HG02981 (cell line): Measurements from ENCODE around the gene LRP1B.

Source experiments
- ATAC-seq: cut with Tn5 transposase; IDR thresholded peaks from one replicate; pipeline ENCODE4 v1.9.1; 2021; ENCODE audit warnings: mild to moderate bottlenecking, moderate library complexity; ENCODE audit not compliant: unreplicated experiment

The LRP1B gene

DNA sequence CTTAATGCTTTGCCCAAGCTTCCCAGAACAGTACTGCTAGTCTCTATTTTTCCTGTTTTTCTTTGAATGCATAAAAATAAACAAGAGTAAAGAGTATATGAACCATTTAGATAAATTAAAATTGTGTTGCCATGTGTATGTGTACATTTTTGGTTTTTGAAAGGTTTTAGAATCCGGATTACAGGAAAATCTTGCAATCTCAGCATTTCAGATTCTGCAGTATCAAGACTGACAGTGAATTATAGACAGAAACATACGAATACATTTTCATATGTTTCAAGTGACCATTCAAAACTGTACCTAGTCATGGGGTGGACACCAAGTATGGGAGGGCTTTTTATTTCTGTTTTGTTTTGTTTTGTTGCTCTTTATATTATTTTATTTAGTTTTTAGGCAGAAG, 604.1 kb downstream of the LRP1B start:
- ATAC-seq, result no peak

DNA sequence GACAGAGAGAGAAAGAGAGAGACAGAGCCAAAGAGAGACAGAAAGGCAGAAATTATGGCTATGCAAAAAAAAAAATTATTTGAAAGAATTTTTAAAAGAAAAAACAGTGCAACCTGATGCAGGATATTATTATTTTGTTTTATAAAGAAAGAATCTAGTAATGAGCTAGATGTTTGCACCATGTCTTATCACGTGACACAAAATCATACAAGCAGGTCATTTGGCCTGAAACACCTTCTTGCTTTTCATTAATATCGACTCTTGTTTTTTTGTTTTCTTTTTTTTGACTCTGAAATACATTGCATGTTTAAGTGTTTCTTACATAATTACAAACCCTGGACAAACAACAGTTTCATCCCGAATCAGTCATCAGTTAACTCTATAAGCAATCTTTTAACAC, 606.0 kb downstream of the LRP1B start:
- ATAC-seq, result no peak

DNA sequence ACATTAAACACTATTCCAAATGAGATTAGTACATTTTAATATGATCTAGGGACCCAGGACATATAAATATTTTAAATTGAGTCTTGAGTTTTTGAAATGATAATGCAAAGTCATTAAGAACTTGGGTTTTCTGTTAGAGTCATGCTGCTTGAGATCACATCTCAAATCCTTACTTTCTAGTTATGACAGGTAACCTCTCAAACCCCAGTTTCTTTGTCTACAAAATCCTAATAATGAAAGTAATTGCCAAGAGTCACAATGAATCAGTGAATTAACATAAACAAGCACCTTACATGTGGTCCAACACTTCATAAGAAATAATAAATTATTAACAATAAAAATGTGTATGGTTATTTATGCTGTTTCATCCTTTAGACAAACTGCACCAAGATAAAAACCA, 607.6 kb downstream of the LRP1B start:
- peak; percentile 77 for ATAC-seq

DNA sequence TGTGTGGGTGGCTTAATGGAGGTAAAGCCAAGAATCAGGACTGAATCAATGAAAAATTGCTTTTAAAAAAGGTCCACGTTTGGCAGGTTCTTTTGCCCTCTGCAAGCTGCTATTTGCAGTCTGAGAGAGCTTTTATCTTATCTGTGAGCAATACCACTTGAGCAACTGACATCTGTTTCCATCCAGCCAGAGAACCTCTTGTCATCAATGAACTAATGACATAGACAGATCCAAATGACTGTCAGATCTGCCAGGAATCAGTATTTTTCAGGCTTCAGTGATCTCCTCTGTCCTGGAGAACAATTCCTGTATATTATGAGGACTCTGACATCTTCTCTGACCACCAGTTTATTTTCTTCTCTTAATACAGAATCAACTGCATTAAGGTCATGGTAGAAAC, 608.1 kb downstream of the LRP1B start:
- no peak for ATAC-seq

DNA sequence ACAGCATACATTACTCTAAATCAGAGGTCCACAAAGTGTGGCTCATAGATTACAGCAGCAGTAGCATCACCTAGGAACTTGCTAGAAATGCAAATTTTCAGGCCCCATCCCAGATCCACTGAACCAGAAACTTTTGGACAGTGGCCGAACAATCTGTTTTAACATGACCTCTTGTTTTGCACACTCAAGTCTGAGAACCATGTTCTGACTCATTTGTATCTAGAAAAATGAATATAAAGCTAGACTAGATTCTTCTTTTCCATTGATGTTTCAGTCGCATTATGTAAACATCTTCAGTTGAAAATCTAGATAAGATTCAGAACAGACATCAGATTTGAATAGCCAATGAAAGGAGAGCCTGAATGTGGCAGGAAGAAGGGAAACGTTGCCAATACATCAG, 608.8 kb downstream of the LRP1B start:
- no peak for ATAC-seq

DNA sequence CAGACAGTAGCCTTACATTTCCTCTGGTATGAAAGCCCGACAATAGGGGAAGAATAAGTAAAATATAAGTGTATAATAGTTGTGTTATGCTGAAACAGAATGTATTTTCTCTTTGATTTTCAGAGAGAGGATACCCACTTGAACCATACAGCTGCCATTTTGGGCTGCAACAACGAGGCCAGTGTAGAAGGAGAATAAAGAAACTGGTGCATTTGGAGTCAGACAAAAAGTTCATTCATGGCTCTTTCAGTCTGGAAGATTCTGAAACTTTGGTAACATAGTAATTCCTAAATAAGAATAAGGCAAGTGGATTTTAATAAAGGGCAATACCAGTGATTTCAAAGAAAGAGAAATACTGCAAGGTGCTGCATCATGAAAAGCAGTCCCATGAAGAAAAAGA, 610.9 kb downstream of the LRP1B start:
- ATAC-seq, result no peak

DNA sequence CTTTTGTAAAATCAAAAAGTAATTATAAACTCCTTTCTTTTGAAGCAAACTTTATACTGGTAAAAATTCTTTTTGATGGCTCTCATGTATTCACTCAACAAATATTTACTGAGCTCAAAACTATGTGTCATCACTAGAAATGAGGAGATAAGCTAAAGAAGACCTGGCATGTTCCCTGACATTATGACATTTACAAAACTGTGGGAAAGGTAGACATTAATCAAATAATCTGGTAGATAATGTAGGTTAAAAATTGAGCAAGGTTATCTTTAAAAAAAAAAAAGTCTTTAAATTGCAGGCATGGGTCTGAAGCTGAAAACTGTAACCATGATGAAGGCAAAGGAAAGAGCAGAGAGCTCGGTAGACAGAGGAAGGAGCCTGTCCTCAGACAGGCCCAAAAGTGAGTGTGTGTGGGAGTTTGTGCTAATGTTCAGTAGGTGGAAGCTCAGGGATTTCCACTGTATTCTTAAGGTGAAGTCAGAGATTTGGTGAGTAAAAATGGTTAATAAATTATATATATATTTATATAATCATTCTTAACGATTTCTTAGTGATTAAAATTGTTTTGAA, 612.9 kb downstream of the LRP1B start:
- ATAC-seq, result no peak

DNA sequence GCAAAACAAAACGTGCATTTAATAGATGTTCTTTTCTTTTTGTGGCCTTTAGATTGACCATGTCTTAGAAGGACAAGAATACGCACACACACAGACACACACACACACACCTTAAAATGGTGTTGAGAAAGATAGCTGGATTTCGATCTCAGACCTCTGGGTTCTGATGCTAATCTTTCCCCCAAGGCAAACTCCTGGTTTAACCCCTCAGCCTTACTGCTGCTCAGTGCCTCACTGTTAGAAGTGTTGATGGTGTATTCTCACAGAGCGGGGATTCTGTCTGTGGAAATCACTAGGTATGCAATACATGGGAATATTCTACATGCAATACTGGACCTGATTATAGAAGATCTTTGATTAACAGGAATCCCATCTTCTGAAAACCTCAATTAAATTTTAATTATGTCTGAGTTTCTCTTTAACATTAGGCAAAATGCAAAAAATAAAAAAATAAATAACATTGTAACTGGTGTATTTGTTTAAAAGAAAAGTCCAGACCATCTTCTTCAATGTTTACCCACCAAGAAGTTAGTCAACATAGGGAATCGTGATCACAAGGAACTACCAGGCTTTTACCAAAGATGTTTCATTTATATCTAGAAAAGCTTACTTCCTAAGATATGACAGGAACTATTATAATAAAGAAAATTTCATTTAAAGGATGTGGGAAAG, 613.5 kb downstream of the LRP1B start:
- ATAC-seq, result no peak

DNA sequence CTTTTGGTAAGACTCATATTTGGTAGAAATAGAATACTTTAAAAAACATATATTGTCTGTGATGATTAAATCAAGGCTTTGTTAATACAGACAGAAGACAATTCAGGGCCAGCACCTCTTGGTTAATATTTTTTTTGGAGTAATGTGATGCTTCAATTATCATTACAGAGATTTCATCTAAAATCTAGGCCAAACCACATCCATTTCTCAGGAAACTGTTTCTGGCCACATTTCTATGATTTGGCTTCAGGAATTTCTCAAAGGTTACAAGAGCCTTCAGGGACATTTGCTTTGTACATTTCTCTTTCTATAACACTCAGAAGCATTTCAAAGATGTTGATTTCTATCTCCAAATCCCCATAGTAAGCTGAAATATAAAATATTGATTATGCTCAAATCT, 614.9 kb downstream of the LRP1B start:
- ATAC-seq, result no peak

DNA sequence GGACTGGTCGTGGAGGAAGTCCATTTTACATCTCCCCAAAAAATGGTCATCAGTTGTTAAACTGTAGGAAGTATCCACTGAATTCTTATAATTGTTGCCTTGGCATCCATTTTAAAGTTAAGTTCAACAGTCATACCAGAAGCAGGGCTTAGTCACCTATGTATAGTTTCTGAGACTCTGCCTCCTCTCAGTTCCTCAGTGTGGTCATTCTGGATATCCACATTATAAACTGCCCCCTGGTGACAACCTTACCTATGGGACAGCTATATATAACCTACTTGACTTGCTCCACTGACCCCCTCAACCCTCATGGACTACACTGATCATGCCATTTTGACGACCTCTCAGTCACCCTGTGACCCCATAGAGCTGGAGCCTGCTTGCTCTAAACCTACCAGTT, 617.0 kb downstream of the LRP1B start:
- ATAC-seq, result peak; percentile 100

DNA sequence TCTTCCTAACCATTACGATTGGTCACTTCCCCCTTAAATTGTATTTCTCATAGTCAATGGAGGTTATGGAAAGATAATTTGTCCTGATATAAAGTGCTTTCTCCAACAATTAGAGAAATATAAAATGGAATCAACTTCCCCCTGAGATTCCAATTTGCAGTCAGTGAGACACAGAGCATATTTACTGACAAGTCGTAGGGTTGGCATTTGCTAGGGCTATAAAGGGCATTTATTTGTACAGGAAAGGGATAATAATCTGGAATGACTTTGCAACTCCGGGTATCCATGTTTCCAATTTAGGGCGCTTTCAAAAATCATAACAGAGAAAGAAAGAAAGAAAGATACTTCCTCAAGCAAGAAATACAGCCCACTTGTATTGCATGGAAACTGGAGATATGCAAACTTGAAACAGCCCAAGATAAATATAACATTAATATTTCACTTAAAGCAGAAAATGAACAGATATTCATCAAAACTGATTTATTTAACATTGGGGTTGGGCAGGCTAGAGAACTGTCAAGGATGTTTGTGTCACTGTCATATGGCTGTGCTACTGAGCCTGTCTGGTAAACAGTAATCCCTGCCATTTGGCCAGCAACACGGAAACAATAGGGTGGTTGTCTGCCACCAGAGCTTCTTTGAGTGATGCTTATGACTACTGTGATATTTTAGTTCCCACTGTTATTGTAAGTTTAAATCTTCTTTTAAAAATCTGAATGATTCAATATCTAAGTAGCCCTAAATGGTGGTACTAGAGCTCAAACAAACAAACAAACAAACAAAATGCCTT, 621.8 kb downstream of the LRP1B start:
- no peak for ATAC-seq

DNA sequence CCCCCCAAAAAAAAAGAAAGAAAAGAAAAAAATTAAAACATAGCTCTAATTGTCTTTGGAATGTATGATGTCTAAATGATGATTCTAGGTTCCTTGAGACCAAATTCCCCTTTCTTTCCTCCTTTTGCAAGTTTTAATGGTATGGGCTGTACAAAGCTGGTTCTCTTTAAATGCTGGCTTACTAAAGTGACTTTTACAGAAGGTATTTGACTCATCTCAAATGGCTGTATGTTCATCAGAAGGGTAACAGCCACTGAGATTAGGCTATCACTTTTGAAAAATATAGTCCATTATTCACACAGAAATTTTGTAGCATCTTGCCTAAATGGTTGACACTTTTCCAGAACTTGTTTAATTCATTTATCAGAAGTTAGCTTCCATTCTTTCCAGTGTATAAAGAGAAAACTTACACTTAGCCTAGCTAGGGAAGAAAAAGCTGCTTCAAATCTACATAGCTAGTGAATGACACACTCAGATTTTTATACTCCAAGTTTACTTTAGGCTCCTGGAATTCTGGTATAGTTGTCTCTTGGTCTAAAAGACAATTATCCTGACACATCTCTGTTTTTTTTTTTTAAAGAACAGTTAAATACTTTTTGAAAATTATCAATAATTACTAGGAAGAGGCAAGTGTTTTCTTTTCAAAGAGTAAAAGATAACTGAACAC, 622.6 kb downstream of the LRP1B start:
- no peak for ATAC-seq

DNA sequence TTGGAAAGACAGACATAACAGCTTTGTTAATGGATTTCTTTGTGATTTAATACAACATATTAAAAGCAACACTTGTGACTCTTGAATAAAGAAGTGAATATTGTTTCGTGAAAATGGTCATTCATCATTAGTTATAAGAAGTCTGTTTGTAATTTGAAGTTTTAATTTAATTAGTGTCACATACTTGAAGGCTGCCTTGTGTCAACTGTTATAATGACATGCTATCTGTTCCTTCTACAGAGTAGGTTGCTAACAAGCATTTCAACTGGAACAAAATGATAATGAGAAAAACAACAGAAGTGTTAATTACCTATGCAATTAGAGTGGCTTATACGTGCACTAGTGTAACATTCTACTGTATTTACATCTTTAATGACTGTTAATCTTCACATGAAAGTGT, 624.7 kb downstream of the LRP1B start:
- no peak for ATAC-seq

DNA sequence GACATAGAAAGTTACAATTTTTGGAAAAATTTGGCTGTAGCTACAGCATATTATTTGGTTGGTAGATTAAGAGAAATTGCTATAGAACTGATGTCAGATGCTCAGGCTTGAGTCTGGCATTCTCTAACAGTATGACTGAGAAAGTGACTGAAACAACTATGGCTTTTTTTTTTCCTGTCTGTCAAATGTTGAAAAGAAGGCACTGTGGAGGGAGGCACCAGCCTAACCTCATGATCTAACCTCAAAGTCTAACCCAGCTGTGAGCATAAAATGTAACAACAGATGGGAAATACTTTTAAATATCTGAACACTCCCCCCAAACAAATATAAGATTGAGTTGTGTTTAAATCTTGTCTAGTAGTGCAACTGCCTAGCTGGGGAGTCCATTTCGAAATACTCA, 629.1 kb downstream of the LRP1B start:
- no peak for ATAC-seq

DNA sequence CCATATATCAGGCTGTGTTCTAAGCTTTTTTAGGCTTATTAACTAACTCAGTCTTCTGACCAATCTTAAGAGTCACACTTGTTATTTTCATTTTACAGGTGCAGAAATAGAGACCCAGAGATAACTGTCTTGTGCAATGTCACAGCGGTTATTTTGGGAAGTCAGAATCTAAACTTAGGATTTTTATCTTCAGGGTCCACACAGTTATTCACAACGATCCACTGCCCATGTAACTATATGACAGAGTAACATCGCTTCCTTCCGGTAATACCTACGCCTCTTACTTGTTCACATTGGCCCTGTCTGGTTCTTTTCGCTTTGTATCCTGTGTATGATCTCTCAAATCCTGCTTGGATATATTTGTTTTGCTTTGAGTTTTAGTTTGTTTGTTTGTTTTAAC, 631.7 kb downstream of the LRP1B start:
- ATAC-seq, result no peak

DNA sequence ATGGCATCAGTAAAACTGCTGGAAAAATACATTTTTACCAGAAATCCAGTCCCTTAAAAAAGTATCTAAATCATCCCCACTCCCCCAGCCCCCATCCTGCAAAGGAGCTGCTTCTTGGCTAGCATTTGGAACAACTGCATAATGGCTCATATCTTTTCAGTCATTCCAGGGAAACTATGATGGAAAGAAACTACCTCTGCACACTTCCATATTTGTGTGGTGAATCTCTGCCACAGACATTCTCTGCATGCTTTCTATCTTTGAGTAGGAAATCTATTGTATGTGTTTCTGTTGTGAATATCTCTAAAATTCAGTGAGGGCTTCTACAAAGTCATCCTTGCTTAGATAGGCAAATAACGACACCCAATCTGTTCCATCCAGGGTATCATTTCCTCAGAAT, 632.3 kb downstream of the LRP1B start:
- ATAC-seq, result no peak

DNA sequence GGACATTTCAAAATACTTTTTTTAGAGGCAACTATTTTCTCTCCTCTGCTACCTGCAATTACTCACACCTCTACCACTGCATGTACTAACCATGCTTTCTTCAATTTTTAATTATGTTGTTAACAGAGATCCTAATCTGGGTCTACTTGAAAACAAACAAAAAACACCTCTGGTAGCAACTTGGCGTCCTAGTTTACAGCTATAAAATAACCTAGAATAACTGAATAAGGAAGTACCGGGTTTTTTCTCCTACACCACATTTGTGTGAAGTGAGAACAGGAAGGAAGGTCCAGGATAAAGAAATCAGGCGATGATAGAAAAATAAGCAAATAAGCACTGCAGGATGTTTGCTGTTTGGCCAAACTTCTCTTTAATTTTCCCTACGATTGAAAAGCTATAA, 633.5 kb downstream of the LRP1B start:
- ATAC-seq, result no peak

DNA sequence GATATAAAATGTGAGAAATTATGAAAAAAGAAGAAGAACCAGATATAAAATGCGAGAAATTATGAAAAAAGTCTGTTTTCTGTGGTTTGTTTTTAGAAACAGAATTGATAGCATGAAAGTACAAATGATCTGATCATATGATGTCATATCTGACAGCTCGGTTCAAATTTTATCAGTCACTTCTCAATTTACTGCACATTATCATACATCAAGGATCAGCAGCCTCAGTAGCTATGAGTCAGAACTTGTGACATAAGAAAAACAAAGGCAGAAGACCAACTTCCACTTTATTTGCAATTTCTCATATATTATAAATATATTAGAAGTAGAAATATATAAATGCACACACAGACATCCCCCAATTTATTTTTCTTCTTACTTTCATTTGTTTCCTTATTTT, 634.0 kb downstream of the LRP1B start:
- no peak for ATAC-seq

DNA sequence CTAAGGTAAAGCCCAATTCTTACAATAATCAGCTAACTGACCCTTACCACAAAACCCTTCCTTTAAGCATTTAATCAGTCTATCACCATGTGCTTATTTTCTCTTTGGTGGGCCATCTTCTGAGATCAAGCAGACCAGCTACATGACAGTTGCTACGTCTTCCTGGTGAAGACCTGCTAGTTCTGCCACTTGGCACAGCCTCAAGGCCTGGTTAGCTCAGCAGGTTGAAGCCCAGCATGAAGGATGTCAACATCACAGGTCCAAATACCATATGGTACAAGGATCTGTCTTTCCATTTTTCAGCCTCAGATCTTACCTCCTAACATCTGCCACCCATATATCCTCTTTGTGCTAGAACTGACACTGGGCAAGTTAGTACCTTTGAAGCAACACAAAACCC, 636.9 kb downstream of the LRP1B start:
- ATAC-seq, result no peak

DNA sequence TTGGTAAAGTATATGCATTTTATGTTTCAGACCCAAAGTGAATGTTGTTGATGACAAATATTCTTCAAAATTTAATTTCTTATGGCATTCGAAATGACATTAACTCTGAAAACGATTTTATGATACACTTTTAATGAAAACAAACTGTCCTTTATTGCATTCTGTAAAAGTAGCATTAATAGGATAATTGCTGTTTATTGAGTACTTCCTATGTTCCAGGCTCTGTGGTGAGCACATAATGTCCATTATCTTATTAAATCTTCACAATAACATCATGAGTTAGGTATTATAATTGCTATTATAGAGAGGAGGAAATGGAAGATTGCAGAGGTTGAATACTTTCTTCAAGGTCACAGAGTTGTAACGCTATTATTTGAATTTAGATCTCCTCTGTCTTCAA, 638.0 kb downstream of the LRP1B start:
- no peak for ATAC-seq

DNA sequence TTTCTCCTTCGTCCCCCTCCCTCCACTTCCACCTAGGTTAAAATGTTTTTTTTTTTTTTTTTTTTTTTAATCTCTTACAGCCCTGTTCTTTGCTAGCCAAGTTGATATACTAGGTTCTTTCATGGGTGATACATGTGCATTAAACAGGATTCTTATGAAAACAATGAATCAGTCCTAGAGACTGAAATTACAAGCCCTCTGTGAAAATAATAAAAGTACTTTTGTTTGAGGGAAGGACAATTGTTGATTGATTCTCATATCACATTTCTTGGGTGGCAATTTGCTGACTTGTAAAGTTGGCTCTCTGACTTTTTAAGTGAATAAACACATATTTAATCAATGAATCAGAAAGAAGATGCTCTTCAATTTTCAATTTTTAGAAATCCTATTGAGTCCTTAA, 639.9 kb downstream of the LRP1B start:
- no peak for ATAC-seq

DNA sequence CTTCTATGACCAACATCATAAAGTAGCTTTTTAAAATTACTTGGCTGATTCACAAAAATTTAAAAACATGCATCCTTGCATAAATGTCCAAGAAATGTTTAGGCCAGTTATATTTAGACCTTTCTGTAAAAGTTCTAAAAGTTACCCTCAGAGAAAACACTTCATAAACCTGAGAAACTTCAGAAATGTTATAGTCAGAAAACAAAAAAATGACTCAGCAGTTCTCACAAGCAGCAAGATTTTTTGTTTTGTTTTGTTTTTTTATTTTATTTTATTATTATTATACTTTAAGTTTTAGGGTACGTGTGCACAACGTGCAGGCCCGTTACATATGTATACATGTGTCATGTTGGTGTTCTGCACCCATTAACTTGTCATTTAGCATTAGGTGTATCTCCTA, 648.1 kb downstream of the LRP1B start:
- ATAC-seq, result no peak
